CD4-positive, alpha-beta T cell (primary cell): ENCODE data around the gene COX6B1. TPM values are rescaled to one million over a fixed set of nuclear protein-coding genes. Genes with fewer than 3 reads are reported as not detected.

Experiments
- ATAC-seq: fragments of 200-7000 bp; cut with Tn5 transposase; one replicate; pipeline ENCODE4 v1.10.0; 2022; ENCODE audit warnings: mild to moderate bottlenecking; ENCODE audit not compliant: poor library complexity
- CTCF ChIA-PET: fragments of 350-600 bp; sonication (Branson Sonifier 250); formaldehyde crosslinking; loops from one replicate; lab custom pipeline; 2021; ENCODE audit warnings: antibody characterized with exemption, inconsistent platforms; lab: Charles Lee
- POLR2A ChIA-PET: fragments of 350-600 bp; sonication (Branson Sonifier 250); formaldehyde crosslinking; loops from one replicate; lab custom pipeline; 2021; ENCODE audit warnings: antibody characterized with exemption, inconsistent platforms; lab: Charles Lee
- DNase-seq, 14 experiments: peaks; one replicate each; pipeline ENCODE4 v3.0.0-alpha.2; 2013 to 2020; ENCODE audit warnings: mixed read lengths in 2 of 14
- H3K27ac ChIP-seq, 2 donors: one replicate each; pipeline versions ENCODE4 v1.5.1 to v1.7.0; 2013; ENCODE audit warnings: low read length in 2 of 2, low read depth in 1 of 2, mild to moderate bottlenecking in 1 of 2
- H3K27me3 ChIP-seq, 2 experiments: 1 replicate in 1 of 2; 2 replicates in 1 of 2; pipeline versions ENCODE4 v1.6.1 to v1.7.0; 2013; ENCODE audit warnings: low read length in 2 of 2, control low read depth in 1 of 2, mild to moderate bottlenecking in 1 of 2, moderate library complexity in 1 of 2; ENCODE audit not compliant: insufficient read depth in 2 of 2, control insufficient read depth in 1 of 2
- H3K36me3 ChIP-seq: one replicate; pipeline ENCODE4 v1.6.1; 2013; ENCODE audit warnings: low read length, control low read depth; ENCODE audit not compliant: insufficient read depth
- H3K4me1 ChIP-seq: one replicate; pipeline ENCODE4 v1.6.1; 2013; ENCODE audit warnings: low read length, control low read depth; ENCODE audit not compliant: insufficient read depth
- H3K4me3 ChIP-seq: one replicate; pipeline ENCODE4 v1.5.1; 2013; ENCODE audit warnings: mild to moderate bottlenecking, low read length, moderate library complexity
- H3K9me3 ChIP-seq, 2 experiments: 1 replicate in 1 of 2; 2 replicates in 1 of 2; pipeline versions ENCODE4 v1.6.1 to v1.7.0; 2013; ENCODE audit warnings: low read length in 2 of 2, mild to moderate bottlenecking in 2 of 2, control low read depth in 1 of 2, moderate library complexity in 1 of 2; ENCODE audit not compliant: control insufficient read depth in 1 of 2, insufficient read depth in 1 of 2
- H3K27ac Mint-ChIP-seq: one replicate; pipeline ENCODE4 v1.8.0; 2020; ENCODE audit warnings: mixed read lengths
- H3K27me3 Mint-ChIP-seq: one replicate; pipeline ENCODE4 v1.8.0; 2021; ENCODE audit warnings: mixed read lengths
- H3K36me3 Mint-ChIP-seq: one replicate; pipeline ENCODE4 v1.8.0; 2021; ENCODE audit warnings: low read depth, mixed read lengths
- H3K4me1 Mint-ChIP-seq: one replicate; pipeline ENCODE4 v1.8.0; 2021; ENCODE audit warnings: low read depth, mixed read lengths
- H3K4me3 Mint-ChIP-seq: one replicate; pipeline ENCODE4 v1.8.0; 2020; ENCODE audit warnings: mild to moderate bottlenecking, mixed read lengths
- H3K9me3 Mint-ChIP-seq: one replicate; pipeline ENCODE4 v1.8.0; 2020; ENCODE audit warnings: mixed read lengths
- intact Hi-C, 2 experiments: fragments of 100-400 bp; cut with DNase I in 1 of 2; cut with micrococcal nuclease in 1 of 2; formaldehyde crosslinking; loops; one replicate each; pipeline versions ENCODE4 v1.15.1 to v1.9.0; 2023 to 2025; cut with DNase I, micrococcal nuclease
- total RNA-seq, 174 experiments: library from RNA in 2 of 174; stranded (reverse) in 2 of 174; gene quantifications; one replicate each; pipeline ENCODE4 v1.2.3 and lab custom pipeline; 2021 to 2026
- TF ChIP-seq, protein P1 (sequence below): fragments of 200-600 bp; IDR thresholded peaks from one replicate; pipeline ENCODE4 v1.8.0; 2022; ENCODE audit warnings: antibody characterized with exemption, mild to moderate bottlenecking

The COX6B1 gene
- total RNA-seq, 2 experiments from 2014 or later: 136 to 144 TPM

DNA sequence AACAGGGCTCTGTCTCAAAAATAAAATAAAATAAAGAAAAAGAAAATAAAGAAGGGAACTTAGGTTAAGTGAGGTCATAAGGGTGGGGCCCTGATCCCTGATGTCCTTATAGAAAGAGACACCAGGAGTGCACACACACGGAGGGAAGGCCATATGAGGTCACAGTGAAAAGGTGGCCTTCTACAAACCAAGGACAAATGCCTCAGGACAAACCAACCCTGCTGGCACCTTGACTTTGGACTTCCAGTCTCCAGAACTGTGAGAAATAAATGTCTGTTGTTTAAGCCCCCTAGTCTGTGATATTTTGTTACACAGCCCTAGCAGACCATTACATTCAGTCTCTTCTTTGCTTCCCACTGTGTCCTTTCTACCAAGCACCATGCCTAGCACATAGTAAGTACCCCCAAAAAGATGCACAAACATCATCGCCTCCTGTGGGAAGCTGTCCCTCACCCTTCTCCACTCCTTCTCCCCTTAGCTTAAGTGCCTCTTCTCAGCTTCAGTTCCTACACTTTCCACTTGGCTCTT, 47.8 kb downstream of the COX6B1 start:
- DNase-seq: no peak
- Mint-ChIP-seq H3K27me3 (no peaks in the 10 kb centered on the region), H3K4me1 (no peaks in the 10 kb centered on the region), H3K4me3 (no peak overlapping the region), H3K9me3 (no peaks in the 10 kb centered on the region), H3K36me3 (no peaks in the 10 kb centered on the region), H3K27ac (no peak overlapping the region)
- H3K27ac ChIP-seq: no peak overlapping the region
- H3K4me1 ChIP-seq: peaks cover 5% of the 10 kb centered on the region
- TF ChIP-seq, protein P1, sequence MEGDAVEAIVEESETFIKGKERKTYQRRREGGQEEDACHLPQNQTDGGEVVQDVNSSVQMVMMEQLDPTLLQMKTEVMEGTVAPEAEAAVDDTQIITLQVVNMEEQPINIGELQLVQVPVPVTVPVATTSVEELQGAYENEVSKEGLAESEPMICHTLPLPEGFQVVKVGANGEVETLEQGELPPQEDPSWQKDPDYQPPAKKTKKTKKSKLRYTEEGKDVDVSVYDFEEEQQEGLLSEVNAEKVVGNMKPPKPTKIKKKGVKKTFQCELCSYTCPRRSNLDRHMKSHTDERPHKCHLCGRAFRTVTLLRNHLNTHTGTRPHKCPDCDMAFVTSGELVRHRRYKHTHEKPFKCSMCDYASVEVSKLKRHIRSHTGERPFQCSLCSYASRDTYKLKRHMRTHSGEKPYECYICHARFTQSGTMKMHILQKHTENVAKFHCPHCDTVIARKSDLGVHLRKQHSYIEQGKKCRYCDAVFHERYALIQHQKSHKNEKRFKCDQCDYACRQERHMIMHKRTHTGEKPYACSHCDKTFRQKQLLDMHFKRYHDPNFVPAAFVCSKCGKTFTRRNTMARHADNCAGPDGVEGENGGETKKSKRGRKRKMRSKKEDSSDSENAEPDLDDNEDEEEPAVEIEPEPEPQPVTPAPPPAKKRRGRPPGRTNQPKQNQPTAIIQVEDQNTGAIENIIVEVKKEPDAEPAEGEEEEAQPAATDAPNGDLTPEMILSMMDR: no peak
- intact Hi-C loops: no loop called here
- ChIA-PET CTCF (no interaction called here), POLR2A (no interaction called here)
- no peaks in the 10 kb centered on the region for H3K27me3 ChIP-seq
- no peaks in the 10 kb centered on the region for H3K36me3 ChIP-seq
- no peak for ATAC-seq
- no peaks in the 10 kb centered on the region for H3K9me3 ChIP-seq
- H3K4me3 ChIP-seq: no peak overlapping the region

DNA sequence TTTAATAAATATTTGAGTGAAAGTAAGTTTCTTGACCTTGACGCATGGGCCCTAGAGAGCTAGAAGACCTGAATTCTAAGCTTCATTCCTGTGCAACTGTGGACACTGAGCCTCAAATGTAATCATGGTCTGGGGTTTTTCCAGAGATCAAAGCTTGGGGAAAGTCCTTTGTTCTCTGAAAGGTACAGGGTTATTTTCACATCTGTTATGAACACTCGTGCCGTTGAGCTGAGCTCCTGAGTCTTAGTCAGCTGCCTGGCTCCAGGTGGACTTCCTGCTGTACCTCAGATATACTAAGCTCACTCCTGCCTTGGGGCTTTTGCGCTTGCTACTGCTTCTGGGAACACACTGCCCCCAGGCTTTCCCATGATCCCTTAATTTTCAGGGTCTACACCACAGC, 48.7 kb downstream of the COX6B1 start:
- H3K36me3 Mint-ChIP-seq: no peaks in the 10 kb centered on the region
- Histone ChIP-seq H3K4me3 (no peak overlapping the region), H3K27ac (no peak overlapping the region), H3K36me3 (no peaks in the 10 kb centered on the region), H3K4me1 (peaks cover 9% of the 10 kb centered on the region), H3K9me3 (no peaks in the 10 kb centered on the region), H3K27me3 (no peaks in the 10 kb centered on the region)
- no peak for DNase-seq
- no peaks in the 10 kb centered on the region for H3K4me1 Mint-ChIP-seq
- ChIA-PET CTCF (no interaction called here), POLR2A (no interaction called here)
- no peak overlapping the region for H3K4me3 Mint-ChIP-seq
- no peaks in the 10 kb centered on the region for H3K9me3 Mint-ChIP-seq
- no peaks in the 10 kb centered on the region for H3K27me3 Mint-ChIP-seq
- no peak overlapping the region for H3K27ac Mint-ChIP-seq
- TF ChIP-seq, protein P1: no peak
- intact Hi-C loops: no loop called here
- no peak for ATAC-seq

DNA sequence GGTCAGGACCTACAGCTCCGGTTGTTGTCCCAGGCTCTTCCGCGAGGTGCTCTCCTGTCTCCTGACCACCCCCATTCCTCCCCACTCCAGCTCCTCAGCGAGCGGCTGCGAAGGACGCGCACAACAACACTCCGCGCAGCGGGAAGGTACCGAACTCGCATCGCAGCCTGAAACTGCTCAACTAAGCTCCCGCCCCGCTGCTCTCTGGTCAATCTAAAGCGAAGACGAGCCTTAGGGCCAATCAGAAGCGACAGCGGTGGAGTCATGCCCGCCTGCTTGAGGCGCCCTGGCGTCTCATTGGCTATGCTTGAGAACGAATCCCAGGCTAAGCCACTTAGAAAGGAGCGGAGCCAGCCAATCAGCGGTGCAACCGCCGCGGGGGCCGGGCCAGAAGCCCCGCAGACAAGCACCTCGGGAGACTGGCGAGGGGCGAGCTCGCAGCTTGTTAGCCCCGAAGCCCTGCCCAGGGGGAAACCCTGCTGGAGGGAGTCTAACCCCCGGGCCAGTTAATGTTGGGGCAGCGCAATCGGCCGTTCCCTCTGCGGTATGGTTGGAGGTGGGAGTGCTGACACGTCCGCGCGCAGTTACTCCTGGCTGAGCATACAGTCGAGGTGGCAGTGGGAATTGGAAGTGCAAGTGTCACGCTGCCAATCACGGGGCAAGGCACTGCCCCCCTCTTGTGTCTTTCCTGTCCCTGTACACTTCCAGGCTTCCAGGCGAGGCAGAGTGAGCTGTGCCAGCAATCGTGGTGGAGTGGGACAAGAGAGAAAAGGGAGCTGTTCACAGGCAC, 54.3 kb downstream of the COX6B1 start:
- peak; percentile 83 to 97 (median 89) for DNase-seq
- H3K27me3 ChIP-seq: no peaks in the 10 kb centered on the region
- peak overlapping the region; percentile 83 for H3K4me3 ChIP-seq
- Mint-ChIP-seq H3K4me3 (peak overlapping the region; percentile 94), H3K27me3 (no peaks in the 10 kb centered on the region), H3K4me1 (peaks cover 7% of the 10 kb centered on the region), H3K36me3 (no peaks in the 10 kb centered on the region), H3K9me3 (no peaks in the 10 kb centered on the region), H3K27ac (peak overlapping the region; percentile 70)
- no peaks in the 10 kb centered on the region for H3K36me3 ChIP-seq
- CTCF ChIA-PET: interaction anchor here (0.7 to 1.8 kb wide), 3 partner anchors 8 to 34 kb away, joined by 3 to 4 read pairs (median 3); no protein-coding TSS in a partner anchor
- H3K27ac ChIP-seq: no peak overlapping the region
- TF ChIP-seq, protein P1: no peak
- no peaks in the 10 kb centered on the region for H3K9me3 ChIP-seq
- ATAC-seq: peak; percentile 99
- peaks cover 19% of the 10 kb centered on the region for H3K4me1 ChIP-seq
- intact Hi-C loops: loop anchor here (1.0 to 5.0 kb wide), 5 partner anchors 9 to 55 kb away; partner anchors contain the start of genes COX6B1 (in 1 of the 2), LIN37 (in 1 of the 2), PSENEN (in 1 of the 2) and U2AF1L4 (in 1 of the 2)
- POLR2A ChIA-PET: interaction anchor here (0.7 to 3.3 kb wide), 18 partner anchors 9 to 430 kb away, joined by 3 to 63 read pairs (median 7); partner anchors contain the start of genes ALKBH6, COX6B1, HAUS5 and HSPB6
